Cardiac muscle cell (in vitro differentiated cells and primary cell): ENCODE data around the gene KRAS. TPM values are rescaled to one million over a fixed set of nuclear protein-coding genes. Genes with fewer than 3 reads are reported as not detected.

Experiments
- DNase-seq, 2 donors: peaks; one replicate each; pipeline versions ENCODE4 v3.0.0 to v3.0.0-alpha.2; 2010 to 2017; ENCODE audit warnings: low read depth in 1 of 2, low spot score in 1 of 2
- H3K27ac ChIP-seq: fragments of 200-600 bp; sonication (generic); 2 replicates; pipeline ENCODE4 v1.5.1; 2016
- H3K27me3 ChIP-seq: fragments of 200-600 bp; sonication (generic); 2 replicates; pipeline ENCODE4 v1.6.0; 2016; ENCODE audit warnings: control low read depth
- H3K36me3 ChIP-seq: fragments of 200-600 bp; sonication (generic); 2 replicates; pipeline ENCODE4 v1.5.1; 2016; ENCODE audit warnings: control low read depth
- H3K4me1 ChIP-seq: fragments of 200-600 bp; sonication (generic); 2 replicates; pipeline ENCODE4 v1.8.1; 2017; ENCODE audit warnings: low read depth, mild to moderate bottlenecking, mixed run types
- H3K4me3 ChIP-seq: fragments of 200-600 bp; sonication (generic); 2 replicates; pipeline ENCODE4 v1.5.1; 2016; ENCODE audit warnings: mild to moderate bottlenecking
- H3K9me3 ChIP-seq: fragments of 200-600 bp; sonication (generic); 2 replicates; pipeline ENCODE4 v1.5.1; 2017; ENCODE audit warnings: low read depth, mild to moderate bottlenecking, control low read depth
- CTCF ChIP-seq: IDR thresholded peaks from 2 replicates; pipeline ENCODE4 v1.5.1; 2012; ENCODE audit warnings: low read depth, mild to moderate bottlenecking, low read length
- polyA plus RNA-seq: library from polyadenylated mRNA; unstranded; fragments of >200 nt; fragmentation: Nextera tagmentation; extraction: Ambion mirVana; gene quantifications from 2 replicates; pipeline ENCODE4 v1.2.1, GENCODE V29; 2016
- total RNA-seq: library from RNA; depleted of rRNA; stranded (reverse); fragments of >200 nt; gene quantifications from 2 replicates; pipeline ENCODE4 v1.2.3, GENCODE V29; 2016

Gene KRAS
- total and polyA plus RNA-seq, 2 experiments from 2014 or later = 13.9 to 30.4 TPM

DNA sequence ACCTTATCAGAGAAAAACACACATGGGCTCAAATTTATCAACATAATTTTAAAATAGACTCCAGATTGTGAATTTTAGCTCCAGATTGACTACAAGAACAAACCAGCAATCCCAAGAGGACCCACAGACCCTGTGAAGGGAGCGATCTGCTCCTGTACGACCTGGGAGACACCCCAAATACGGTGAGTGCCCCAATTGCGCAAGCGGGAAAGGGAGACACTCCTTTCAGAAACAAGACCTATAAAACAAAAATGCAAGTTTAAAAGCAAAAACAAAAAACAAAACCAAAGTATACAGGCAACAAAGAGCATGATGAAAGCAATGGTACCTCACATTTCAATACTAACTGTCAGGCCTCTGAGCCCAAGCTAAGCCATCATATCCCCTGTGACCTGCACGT, 87.9 kb downstream of the KRAS start:
- H3K4me3 ChIP-seq = no peak overlapping the region
- H3K36me3 ChIP-seq = no peaks in the 10 kb centered on the region
- H3K4me1 ChIP-seq = no peaks in the 10 kb centered on the region
- H3K27me3 ChIP-seq = no peaks in the 10 kb centered on the region
- no peak for DNase-seq
- H3K9me3 ChIP-seq = no peaks in the 10 kb centered on the region
- TF ChIP-seq CTCF = no peak
- H3K27ac ChIP-seq = no peak overlapping the region

- DNase-seq = no peak
- H3K36me3 ChIP-seq = no peaks in the 10 kb centered on the region
- no peaks in the 10 kb centered on the region for H3K9me3 ChIP-seq
- no peaks in the 10 kb centered on the region for H3K27me3 ChIP-seq
- H3K27ac ChIP-seq = no peak overlapping the region
- H3K4me3 ChIP-seq = no peak overlapping the region
- TF ChIP-seq CTCF = no peak
- H3K4me1 ChIP-seq = no peaks in the 10 kb centered on the region
These were observed 94.7 kb downstream of the KRAS start for GRCh38 chr12:25156061-25156460.

- Histone ChIP-seq H3K4me3 (no peak overlapping the region), H3K36me3 (no peaks in the 10 kb centered on the region), H3K9me3 (no peaks in the 10 kb centered on the region), H3K4me1 (no peaks in the 10 kb centered on the region), H3K27me3 (no peaks in the 10 kb centered on the region), H3K27ac (no peak overlapping the region)
- peak; percentile 77 for TF ChIP-seq CTCF
- DNase-seq = peak; percentile 14 to 43
These were observed 95.6 kb downstream of the KRAS start for GRCh38 chr12:25155022-25155576.

Other genes starting within 250 kb of the KRAS start
- 0.57 and 0.81 TPM in 2 replicates for gene DNAI7, start 55.8 kb downstream of the KRAS start, total RNA-seq
- gene DNAI7, start 55.8 kb downstream of the KRAS start, polyA plus RNA-seq = 0.77 and 1.2 TPM in 2 replicates
- gene ETFRF1, start 55.7 kb downstream of the KRAS start, total RNA-seq = 20.8 and 35.4 TPM in 2 replicates
- gene ETFRF1, start 55.7 kb downstream of the KRAS start, polyA plus RNA-seq = 56.9 and 68.5 TPM in 2 replicates